Femur (tissue), 1 donor: Measurements from ENCODE around the gene SPATA20.
A peak's percentile ranks its signal among the peaks of the same experiment; 100 is the strongest.

ENCODE experiments used
- DNase-seq: peaks from one replicate; pipeline ENCODE4 v3.0.0-alpha.2; 2017

SPATA20 gene

DNA sequence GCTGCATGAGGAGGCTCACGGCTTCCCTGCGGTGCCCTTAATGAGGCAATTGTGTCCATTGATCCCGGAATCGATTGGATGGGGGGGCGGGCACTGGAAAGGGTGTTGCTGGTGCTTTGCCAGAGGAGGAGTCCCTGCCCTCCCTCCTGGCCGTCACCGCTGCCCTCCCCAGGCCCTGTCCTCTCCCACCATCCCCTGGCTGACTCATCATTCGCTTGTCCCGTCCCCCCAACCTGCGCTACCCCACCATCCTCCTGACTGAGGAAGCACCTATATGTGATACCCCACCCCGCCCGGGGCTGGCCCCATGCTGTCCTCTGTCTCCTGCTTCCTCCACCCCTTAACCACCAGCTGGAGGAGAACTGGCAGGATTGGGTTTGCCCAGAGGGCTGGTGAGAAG, 34.3 kb downstream of the SPATA20 start:
- DNase-seq, result no peak

GRCh38 chr17:50582741-50583140, 35.8 kb downstream of the SPATA20 start:
- no peak for DNase-seq

- DNase-seq, result no peak
These were observed 36.7 kb downstream of the SPATA20 start for GRCh38 chr17:50583641-50584040.

- no peak for DNase-seq
These were observed 37.1 kb downstream of the SPATA20 start for GRCh38 chr17:50584116-50584515.

GRCh38 chr17:50584749-50585148, 37.8 kb downstream of the SPATA20 start:
- no peak for DNase-seq

DNA sequence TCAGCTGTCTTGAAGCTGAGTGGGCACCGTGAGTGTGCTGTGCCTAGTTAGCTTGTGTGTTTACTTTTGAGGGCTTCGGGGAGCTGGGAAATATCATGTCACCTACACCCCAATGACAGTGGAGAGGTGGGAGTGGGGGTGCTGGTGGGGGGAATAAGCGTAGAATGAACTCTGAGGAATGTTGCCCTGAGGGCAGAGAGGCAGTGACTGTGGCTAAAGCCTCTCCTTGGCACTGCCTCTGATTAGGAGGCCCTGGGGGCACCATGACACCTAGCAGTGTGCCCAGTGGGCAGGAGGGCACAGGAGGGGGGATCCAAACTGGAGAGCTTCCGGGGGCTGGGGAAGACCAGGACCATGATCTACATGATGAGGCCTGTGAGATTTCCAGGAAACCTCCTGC, 38.4 kb downstream of the SPATA20 start:
- DNase-seq, result no peak

DNA sequence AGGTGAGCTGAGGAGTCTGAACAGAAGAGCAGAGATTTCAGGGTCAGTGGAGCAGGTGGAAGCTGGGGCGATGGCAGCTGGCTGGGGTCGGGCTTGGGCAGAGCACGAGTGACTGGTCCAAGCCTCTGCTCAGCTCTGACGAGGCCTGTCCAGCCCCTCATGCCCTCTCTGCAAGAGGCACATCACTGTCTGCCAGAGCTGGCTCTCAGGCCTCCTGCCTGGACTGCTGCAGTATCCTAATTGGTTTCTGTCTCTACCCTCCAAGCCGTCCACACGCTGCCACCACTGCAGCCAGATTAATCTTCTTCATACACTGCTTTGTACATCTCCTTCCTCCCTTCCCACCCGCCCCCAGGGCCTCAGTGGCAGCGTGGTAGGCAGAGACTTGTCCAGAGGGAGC, 38.9 kb downstream of the SPATA20 start:
- DNase-seq, result no peak

GRCh38 chr17:50586421-50587247, 39.7 kb downstream of the SPATA20 start:
- DNase-seq, result no peak

GRCh38 chr17:50587571-50587970, 40.6 kb downstream of the SPATA20 start:
- DNase-seq, result no peak

DNA sequence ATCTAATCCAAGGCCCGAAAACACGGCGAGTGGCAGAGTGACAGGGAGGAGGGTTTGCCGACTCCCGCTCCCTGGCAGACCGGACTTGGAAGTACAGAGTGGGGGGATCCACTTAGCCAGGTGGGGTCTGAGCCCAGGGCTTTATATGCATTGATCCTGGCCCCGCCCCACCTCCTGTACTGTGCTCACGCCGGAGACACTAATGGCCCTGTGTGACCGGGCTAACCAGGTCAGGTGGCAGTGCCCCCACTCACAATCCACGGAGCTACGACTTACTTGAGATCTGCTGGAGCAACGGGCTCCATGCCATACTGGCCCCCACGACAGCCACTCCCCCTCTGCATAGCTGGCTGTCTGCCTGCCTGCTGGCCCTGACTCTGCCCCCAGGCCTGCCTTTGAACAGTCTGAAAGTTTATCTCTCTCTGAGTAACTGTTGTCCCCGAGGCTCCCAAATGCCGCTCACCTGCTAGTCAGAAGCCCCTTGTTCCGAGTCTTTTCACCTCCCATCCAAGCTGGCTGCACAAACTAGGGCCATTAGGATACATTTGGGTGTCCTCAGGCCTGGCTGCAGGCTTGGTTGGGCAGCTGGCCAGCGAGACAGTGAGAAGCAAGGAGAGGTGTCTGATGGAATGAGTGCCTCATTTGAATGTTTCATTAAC, 41.5 kb downstream of the SPATA20 start:
- no peak for DNase-seq

DNA sequence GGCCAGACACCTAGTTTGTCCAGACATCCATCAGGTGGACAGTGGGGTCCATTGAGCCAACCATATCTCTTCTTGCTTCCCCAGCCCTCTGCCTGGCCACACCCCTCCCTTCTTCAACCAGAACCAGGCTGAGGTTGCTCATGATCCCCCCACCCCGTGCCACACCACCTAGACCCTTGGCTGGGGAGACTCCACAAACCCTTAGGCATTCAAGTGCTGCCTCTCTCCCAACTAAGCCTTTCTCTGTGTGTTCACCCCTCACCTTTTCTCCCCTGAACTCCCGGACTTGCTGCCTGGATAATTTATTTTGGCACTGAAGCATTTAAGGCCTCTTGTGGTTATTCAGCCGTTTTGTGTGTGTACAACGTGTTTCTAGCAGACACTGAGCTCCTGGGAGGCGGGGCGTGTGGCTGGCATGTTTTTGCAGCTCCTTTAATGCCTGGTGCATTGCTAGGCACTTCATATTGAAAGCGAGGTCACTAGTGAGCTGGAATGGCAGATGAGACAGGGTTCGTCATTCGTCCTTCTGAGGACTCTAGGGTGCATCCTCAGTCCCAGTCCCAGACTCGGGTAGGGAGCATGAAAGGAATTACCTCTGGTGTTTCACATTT, 42.2 kb downstream of the SPATA20 start:
- DNase-seq, result no peak

- DNase-seq, result peak; percentile 55
These were observed 44.2 kb downstream of the SPATA20 start for GRCh38 chr17:50590946-50591737.

- DNase-seq, result peak; percentile 57
These were observed 46.3 kb downstream of the SPATA20 start for GRCh38 chr17:50593321-50593720.

- no peak for DNase-seq
These were observed 47.3 kb downstream of the SPATA20 start for GRCh38 chr17:50594128-50594823.

GRCh38 chr17:50594892-50595291, 47.9 kb downstream of the SPATA20 start:
- DNase-seq, result no peak

- no peak for DNase-seq
These were observed 49.4 kb downstream of the SPATA20 start for GRCh38 chr17:50596191-50597037.

DNA sequence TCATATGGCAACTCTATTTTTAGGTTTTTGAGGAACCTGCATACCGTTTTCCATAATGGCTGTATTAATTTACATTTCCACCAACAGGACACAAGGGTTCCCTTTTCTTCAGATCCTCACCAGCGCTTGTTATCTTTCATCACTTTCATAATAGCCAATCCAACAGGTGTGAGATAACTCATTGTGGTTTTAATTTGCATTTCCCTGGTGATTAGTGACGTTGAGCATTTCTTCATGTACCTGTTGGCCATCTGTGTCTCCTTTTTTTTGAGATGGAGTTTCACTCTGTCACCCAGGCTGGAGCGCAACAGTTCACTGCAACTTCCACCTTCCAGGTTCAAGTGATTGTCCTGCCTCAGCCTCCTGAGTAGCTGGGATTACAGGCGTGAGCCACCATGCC, 51.5 kb downstream of the SPATA20 start:
- DNase-seq, result no peak

- no peak for DNase-seq
These were observed 52.6 kb downstream of the SPATA20 start for GRCh38 chr17:50599606-50600005.

DNA sequence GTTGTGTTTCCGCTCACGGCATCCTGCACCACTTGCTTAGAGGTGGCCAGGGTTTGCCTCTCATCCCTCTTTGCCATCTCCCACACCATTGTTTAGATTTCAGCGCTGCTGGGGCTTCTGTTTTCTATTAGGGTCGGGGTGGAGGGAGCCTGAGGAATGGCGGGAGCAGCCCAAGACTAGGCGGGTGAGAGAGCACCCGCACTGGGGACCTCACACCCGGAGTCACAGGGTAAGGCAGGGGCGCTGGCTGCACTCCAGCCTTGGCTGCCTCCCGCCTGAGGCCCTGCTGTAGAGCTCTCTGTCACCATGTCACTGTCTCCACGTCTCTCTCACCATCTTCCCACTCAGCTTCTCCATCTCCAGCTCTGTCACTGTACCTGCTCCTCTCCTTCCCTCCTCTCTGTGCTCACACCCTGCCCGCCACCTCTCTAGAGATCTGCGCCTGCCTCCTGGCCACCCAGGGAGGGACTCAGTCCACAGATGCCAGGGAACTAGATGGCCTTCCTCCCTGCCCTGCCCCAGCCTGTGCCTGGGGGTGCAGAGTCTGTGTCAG, 54.9 kb downstream of the SPATA20 start:
- DNase-seq, result no peak

DNA sequence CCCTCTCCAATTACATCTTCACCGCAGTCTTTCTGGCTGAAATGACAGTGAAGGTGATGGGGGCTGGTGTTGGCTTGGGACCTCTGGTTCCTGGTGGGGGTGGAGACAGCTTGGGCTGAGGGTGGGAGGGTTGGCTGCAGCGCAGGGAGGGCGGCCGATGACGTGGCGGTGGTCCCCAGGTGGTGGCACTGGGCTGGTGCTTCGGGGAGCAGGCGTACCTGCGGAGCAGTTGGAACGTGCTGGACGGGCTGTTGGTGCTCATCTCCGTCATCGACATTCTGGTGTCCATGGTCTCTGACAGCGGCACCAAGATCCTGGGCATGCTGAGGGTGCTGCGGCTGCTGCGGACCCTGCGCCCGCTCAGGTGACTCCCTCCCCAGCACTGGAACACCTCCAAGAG, 55.9 kb downstream of the SPATA20 start:
- DNase-seq, result no peak

- no peak for DNase-seq
These were observed 56.4 kb downstream of the SPATA20 start for GRCh38 chr17:50603340-50603739.
